ENCODE data around the gene C12orf43.

C12orf43 gene

GRCh38 chr12:120996133-120996746 is 20.0 kb downstream of the C12orf43 start:
- DNase-seq = no peak

DNA sequence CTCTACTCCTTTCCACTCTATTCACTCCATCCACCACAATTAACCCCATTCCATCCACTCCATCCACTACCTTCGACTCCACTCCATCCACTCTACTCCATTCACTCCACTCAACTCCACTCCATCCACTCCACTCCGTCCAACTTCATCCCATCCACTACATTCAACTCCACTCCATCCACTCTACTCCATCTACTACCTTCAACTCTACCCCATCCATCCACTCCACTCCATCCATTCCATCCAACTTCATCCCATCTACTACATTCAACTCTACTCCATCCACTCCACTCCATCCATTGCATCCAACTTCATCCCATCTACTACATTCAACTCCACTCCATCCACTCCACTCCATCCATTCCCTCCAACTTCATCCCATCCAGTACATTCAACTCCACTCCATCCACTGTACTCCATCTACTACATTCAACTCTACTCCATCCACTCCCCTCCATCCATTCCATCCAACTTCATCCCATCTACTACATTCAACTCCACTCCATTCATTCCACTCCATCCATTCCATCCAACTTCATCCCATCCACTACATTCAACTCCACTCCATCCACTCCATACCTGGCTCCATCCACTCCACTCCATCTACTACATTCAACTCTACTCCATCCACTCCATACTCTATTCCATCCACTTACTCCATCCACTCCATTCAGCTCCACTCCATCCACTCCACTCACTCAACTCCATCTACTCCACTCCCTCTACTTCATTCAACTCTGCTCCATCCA is 21.5 kb downstream of the C12orf43 start:
- DNase-seq = no peak

GRCh38 chr12:120994059-120994458 is 22.2 kb downstream of the C12orf43 start:
- no peak for DNase-seq

DNA sequence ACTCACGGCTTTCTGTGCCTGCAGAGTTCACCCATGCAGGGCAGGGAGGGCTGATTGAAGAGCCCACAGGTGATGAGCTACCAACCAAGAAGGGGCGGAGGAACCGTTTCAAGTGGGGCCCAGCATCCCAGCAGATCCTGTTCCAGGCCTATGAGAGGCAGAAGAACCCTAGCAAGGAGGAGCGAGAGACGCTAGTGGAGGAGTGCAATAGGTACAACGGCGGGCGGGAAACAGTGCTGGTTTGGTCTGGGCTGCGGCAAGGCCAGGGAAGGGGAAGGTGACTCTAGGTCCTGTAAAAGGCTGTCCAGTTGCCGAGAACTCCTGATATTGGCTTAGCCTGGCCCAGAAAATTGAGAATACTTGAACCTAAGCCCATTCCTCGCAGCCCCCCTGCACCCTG is 22.8 kb downstream of the C12orf43 start:
- DNase-seq = no peak

GRCh38 chr12:120992989-120993388 is 23.3 kb downstream of the C12orf43 start:
- DNase-seq = no peak

- no peak for DNase-seq
Measured at GRCh38 chr12:120991965-120992364, 24.3 kb downstream of the C12orf43 start.

- DNase-seq = no peak
Measured at GRCh38 chr12:120990487-120991055, 25.7 kb downstream of the C12orf43 start.

- DNase-seq = no peak
Measured at GRCh38 chr12:120989687-120990086, 26.6 kb downstream of the C12orf43 start.

- no peak for DNase-seq
Measured at GRCh38 chr12:120988658-120989057, 27.6 kb downstream of the C12orf43 start.

GRCh38 chr12:120988234-120988633 is 28.1 kb downstream of the C12orf43 start:
- DNase-seq = no peak

- no peak for DNase-seq
Measured at GRCh38 chr12:120984351-120984898, 31.9 kb downstream of the C12orf43 start.

GRCh38 chr12:120983759-120984158 is 32.5 kb downstream of the C12orf43 start:
- DNase-seq = no peak

GRCh38 chr12:120982659-120983058 is 33.6 kb downstream of the C12orf43 start:
- no peak for DNase-seq

- DNase-seq = no peak
Measured at GRCh38 chr12:120981407-120981941, 34.8 kb downstream of the C12orf43 start.

DNA sequence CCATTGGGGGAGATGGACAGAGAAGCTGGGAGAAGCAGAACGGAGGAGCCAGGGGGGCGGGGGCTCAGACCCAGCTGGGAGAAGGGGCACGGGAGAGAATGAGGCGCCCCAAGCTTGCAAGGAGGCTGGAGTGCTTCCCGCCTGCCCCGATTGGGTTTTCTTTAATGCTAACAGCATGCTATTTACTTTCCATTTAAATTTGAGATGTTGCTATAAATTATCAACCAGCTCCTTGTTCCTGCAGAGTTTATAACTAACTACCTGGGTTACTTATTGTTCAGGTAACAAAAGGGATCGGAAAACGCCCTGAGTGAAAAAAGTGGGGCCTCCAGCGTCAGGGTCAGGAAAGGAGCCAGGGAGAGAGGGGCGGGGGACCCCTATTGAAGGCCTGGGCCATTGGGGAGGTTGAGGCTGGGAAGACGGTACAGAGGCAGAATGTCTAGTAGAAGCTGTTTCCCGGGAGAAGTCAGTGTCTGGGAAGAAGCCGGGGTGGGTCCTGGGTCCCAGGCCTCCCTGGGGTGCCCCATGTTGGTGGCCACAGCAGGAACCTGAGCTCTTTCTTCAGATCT is 35.4 kb downstream of the C12orf43 start:
- no peak for DNase-seq

GRCh38 chr12:120979862-120980696 is 36.2 kb downstream of the C12orf43 start:
- DNase-seq = no peak

DNA sequence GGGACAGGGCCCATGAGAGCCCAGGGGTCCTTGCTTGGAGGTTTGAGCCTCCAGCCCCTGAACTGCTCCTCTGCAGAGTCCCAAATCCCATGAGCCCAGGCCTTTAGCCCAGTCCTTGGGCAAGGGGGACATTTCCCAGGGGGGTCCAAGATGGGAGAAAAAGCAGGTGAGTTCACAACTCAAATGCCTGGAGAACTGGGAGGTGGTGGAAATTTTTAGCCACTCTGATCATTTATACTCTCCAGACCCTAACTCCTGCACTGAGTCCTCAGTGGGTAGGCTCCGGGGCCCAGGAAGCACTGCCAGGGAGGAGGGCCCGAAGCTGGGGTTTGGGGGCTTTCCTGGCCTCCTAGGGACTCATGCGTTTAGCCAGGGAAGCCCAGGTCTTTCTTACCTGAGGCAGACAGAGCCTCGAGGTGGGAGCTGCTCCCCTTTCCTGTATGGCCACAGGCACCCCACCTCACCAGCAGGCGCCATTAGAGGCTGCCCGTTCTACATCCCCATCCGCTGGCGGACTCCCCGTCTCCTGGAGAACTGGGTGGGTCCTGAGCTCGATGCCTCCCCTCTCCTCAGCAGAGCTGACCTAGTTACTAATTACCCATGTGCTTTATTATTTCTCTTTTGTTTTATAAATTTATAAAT is 36.9 kb downstream of the C12orf43 start:
- DNase-seq = no peak

DNA sequence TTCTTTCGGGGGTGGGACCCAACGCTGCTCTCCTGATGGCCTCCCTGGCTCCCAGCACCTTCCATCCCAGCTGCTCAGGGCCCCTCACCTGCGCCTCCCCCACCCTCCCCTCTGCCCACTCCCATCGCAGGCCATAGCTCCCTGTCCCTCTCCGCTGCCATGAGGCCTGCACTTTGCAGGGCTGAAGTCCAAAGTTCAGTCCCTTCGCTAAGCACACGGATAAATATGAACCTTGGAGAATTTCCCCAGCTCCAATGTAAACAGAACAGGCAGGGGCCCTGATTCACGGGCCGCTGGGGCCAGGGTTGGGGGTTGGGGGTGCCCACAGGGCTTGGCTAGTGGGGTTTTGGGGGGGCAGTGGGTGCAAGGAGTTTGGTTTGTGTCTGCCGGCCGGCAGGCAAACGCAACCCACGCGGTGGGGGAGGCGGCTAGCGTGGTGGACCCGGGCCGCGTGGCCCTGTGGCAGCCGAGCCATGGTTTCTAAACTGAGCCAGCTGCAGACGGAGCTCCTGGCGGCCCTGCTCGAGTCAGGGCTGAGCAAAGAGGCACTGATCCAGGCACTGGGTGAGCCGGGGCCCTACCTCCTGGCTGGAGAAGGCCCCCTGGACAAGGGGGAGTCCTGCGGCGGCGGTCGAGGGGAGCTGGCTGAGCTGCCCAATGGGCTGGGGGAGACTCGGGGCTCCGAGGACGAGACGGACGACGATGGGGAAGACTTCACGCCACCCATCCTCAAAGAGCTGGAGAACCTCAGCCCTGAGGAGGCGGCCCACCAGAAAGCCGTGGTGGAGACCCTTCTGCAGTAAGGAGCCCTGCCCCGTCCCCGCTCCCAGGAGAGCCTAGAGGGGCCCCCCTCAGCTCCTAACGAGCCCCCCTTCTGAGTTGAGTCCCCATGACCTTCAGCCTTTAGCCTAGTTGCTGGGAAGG is 37.7 kb downstream of the C12orf43 start, which contains the start of gene HNF1A:
TSS of gene HNF1A (plus strand) at position 248 of the 924 bp plus-strand sequence. CDS start at position 474, 226 bp downstream.
- DNase-seq = no peak

DNA sequence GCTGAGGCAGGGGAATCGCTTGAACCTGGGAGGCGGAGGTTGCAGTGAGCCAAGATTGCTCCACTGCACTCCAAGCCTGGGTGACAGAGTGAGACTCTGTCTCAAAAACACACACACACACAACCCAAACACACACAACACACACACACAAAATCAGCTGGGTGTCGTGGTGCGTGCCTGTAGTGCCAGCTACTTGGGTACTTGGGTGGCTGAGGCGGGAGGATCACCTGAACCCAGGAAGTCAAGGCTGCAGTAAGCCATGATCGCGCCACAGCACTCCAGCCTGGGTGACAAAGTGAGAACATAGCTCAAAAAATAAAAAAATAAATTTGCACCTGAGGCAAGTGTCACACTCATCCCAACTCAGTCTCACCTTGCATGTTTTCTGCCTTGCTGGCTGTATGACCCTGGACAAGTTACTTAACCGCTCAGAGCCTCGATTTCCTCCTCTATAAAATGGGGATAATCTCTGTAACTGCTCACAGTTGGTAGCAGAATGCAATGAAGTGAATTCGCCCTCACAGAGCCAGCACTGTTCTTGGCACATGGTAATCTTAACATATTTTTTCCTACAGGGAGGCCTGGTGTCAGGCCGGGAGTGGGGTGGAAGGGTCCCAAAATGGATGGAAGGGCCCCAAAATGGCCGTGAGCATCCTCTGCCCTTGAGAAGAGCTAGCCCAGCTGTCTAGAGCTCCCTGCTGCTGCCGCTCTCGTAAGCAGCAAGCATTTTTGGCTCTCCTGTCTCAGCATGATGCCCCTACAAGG is 38.6 kb downstream of the C12orf43 start:
- DNase-seq = no peak
